GF-D8 (cell line): Measurements from ENCODE around the gene SYNGR1.

Experiments used
- DNase-seq: peaks from one replicate; lab custom pipeline; 2025; lab: John Stamatoyannopoulos, UW

SYNGR1 gene

GRCh38 chr22:39349967-39350726, at the start of gene SYNGR1:
Gene SYNGR1, plus strand, starts transcription at chr22:39349991. Its CDS starts 20 bp downstream, at chr22:39350011.
- no peak for DNase-seq

GRCh38 chr22:39300186-39300830, 49.5 kb upstream of the SYNGR1 start:
- no peak for DNase-seq

- no peak for DNase-seq
Measured at GRCh38 chr22:39301108-39301507, 48.7 kb upstream of the SYNGR1 start.

- DNase-seq = no peak
Measured at GRCh38 chr22:39301926-39302325, 47.9 kb upstream of the SYNGR1 start.

GRCh38 chr22:39302431-39302960, 47.3 kb upstream of the SYNGR1 start:
- no peak for DNase-seq

- no peak for DNase-seq
Measured at GRCh38 chr22:39303358-39303757, 46.4 kb upstream of the SYNGR1 start.

- DNase-seq = no peak
Measured at GRCh38 chr22:39303892-39304671, 45.7 kb upstream of the SYNGR1 start.

GRCh38 chr22:39306456-39307361, 43.1 kb upstream of the SYNGR1 start:
- DNase-seq = no peak

GRCh38 chr22:39308614-39309363, 41.0 kb upstream of the SYNGR1 start:
- no peak for DNase-seq

- no peak for DNase-seq
Measured at GRCh38 chr22:39309364-39309861, 40.4 kb upstream of the SYNGR1 start.

- no peak for DNase-seq
Measured at GRCh38 chr22:39309881-39310714, 39.7 kb upstream of the SYNGR1 start.

GRCh38 chr22:39311592-39312400, 38.0 kb upstream of the SYNGR1 start:
- DNase-seq = no peak

- DNase-seq = no peak
Measured at GRCh38 chr22:39312410-39312809, 37.4 kb upstream of the SYNGR1 start.

- no peak for DNase-seq
Measured at GRCh38 chr22:39313258-39314001, 36.4 kb upstream of the SYNGR1 start.

GRCh38 chr22:39314251-39314971, 35.4 kb upstream of the SYNGR1 start:
- DNase-seq = no peak

- DNase-seq = no peak
Measured at GRCh38 chr22:39315389-39315788, 34.4 kb upstream of the SYNGR1 start.

GRCh38 chr22:39316440-39317083, 33.2 kb upstream of the SYNGR1 start:
- no peak for DNase-seq
